Mucosa of stomach (tissue), 1 donor: ENCODE measurements around the gene ARIH2.

Source experiments
- H3K27me3 ChIP-seq: one replicate; pipeline ENCODE4 v1.7.0; 2013; ENCODE audit warnings: mild to moderate bottlenecking, low read length; ENCODE audit not compliant: control insufficient read depth, insufficient read depth
- H3K36me3 ChIP-seq: one replicate; pipeline ENCODE4 v1.7.0; 2013; ENCODE audit warnings: low read length; ENCODE audit not compliant: control insufficient read depth, insufficient read depth
- H3K4me1 ChIP-seq: one replicate; pipeline ENCODE4 v1.7.0; 2013; ENCODE audit warnings: mild to moderate bottlenecking, low read length; ENCODE audit not compliant: control insufficient read depth, insufficient read depth
- H3K4me3 ChIP-seq: one replicate; pipeline ENCODE4 v1.7.0; 2013; ENCODE audit warnings: low read length
- H3K9ac ChIP-seq: one replicate; pipeline ENCODE4 v1.7.0; 2013; ENCODE audit warnings: mild to moderate bottlenecking, low read length, moderate library complexity
- H3K9me3 ChIP-seq: one replicate; pipeline ENCODE4 v1.7.0; 2013; ENCODE audit warnings: mild to moderate bottlenecking, low read length, moderate library complexity; ENCODE audit not compliant: control insufficient read depth
- donor health status: Pancreatic carcinoma.

ARIH2 gene

GRCh38 chr3:48983096-48983495 lies 64.5 kb downstream of the ARIH2 start:
- Histone ChIP-seq H3K9ac (no peak overlapping the region), H3K27me3 (no peaks in the 10 kb centered on the region), H3K36me3 (peaks cover 13% of the 10 kb centered on the region), H3K4me3 (no peak overlapping the region), H3K4me1 (no peaks in the 10 kb centered on the region), H3K9me3 (no peaks in the 10 kb centered on the region)

- Histone ChIP-seq H3K27me3 (no peaks in the 10 kb centered on the region), H3K36me3 (peaks cover 13% of the 10 kb centered on the region), H3K4me3 (no peak overlapping the region), H3K9me3 (no peaks in the 10 kb centered on the region), H3K4me1 (peaks cover 9% of the 10 kb centered on the region), H3K9ac (no peak overlapping the region)
Measured at GRCh38 chr3:48984663-48985062, 66.0 kb downstream of the ARIH2 start.

- Histone ChIP-seq H3K4me1 (peaks cover 12% of the 10 kb centered on the region), H3K4me3 (no peak overlapping the region), H3K9me3 (no peaks in the 10 kb centered on the region), H3K36me3 (peaks cover 6% of the 10 kb centered on the region), H3K9ac (no peak overlapping the region), H3K27me3 (no peaks in the 10 kb centered on the region)
Measured at GRCh38 chr3:48985831-48986376, 67.3 kb downstream of the ARIH2 start.

- no peaks in the 10 kb centered on the region for H3K27me3 ChIP-seq
- H3K9me3 ChIP-seq: no peaks in the 10 kb centered on the region
- H3K4me3 ChIP-seq: peak overlapping the region; percentile 43
- peaks cover 20% of the 10 kb centered on the region for H3K4me1 ChIP-seq
- H3K36me3 ChIP-seq: no peaks in the 10 kb centered on the region
- peak overlapping the region; percentile 86 for H3K9ac ChIP-seq
Measured at GRCh38 chr3:48989126-48989795, 70.6 kb downstream of the ARIH2 start.

GRCh38 chr3:48989796-48990635 lies 71.4 kb downstream of the ARIH2 start, which contains the start of gene P4HTM:
Gene P4HTM, plus strand, starts transcription at chr3:48990241. Its CDS starts 16 bp downstream, at chr3:48990257.
- H3K27me3 ChIP-seq: no peaks in the 10 kb centered on the region
- peak within 1 kb of the TSS; percentile 86 for H3K9ac ChIP-seq
- peaks cover 20% of the 10 kb centered on the region for H3K4me1 ChIP-seq
- H3K4me3 ChIP-seq: peak within 1 kb of the TSS; percentile 43
- no peaks in the 10 kb centered on the region for H3K9me3 ChIP-seq
- no peaks in the 10 kb centered on the region for H3K36me3 ChIP-seq

- H3K4me1 ChIP-seq: peaks cover 20% of the 10 kb centered on the region
- no peaks in the 10 kb centered on the region for H3K27me3 ChIP-seq
- H3K9ac ChIP-seq: peak overlapping the region; percentile 86
- H3K4me3 ChIP-seq: peak overlapping the region; percentile 43
- no peaks in the 10 kb centered on the region for H3K36me3 ChIP-seq
- H3K9me3 ChIP-seq: no peaks in the 10 kb centered on the region
Measured at GRCh38 chr3:48990636-48991469, 72.2 kb downstream of the ARIH2 start.

GRCh38 chr3:48991851-48992545 lies 73.4 kb downstream of the ARIH2 start:
- peaks cover 20% of the 10 kb centered on the region for H3K4me1 ChIP-seq
- H3K36me3 ChIP-seq: no peaks in the 10 kb centered on the region
- H3K9ac ChIP-seq: peak overlapping the region; percentile 86
- no peaks in the 10 kb centered on the region for H3K9me3 ChIP-seq
- no peak overlapping the region for H3K4me3 ChIP-seq
- no peaks in the 10 kb centered on the region for H3K27me3 ChIP-seq

GRCh38 chr3:48993834-48994233 lies 75.2 kb downstream of the ARIH2 start:
- H3K4me1 ChIP-seq: peaks cover 19% of the 10 kb centered on the region

GRCh38 chr3:48996640-48997039 lies 78.0 kb downstream of the ARIH2 start:
- Histone ChIP-seq H3K4me3 (no peak overlapping the region), H3K4me1 (peaks cover 1% of the 10 kb centered on the region), H3K9ac (no peak overlapping the region), H3K27me3 (no peaks in the 10 kb centered on the region), H3K9me3 (no peaks in the 10 kb centered on the region), H3K36me3 (no peaks in the 10 kb centered on the region)

More at GRCh38 chr3:48993834-48994233, 75.2 kb downstream of the ARIH2 start:
- H3K4me3 ChIP-seq: no peak overlapping the region
- H3K36me3 ChIP-seq: no peaks in the 10 kb centered on the region
- H3K27me3 ChIP-seq: no peaks in the 10 kb centered on the region
- H3K9ac ChIP-seq: no peak overlapping the region
- H3K9me3 ChIP-seq: no peaks in the 10 kb centered on the region

- Histone ChIP-seq H3K9me3 (no peaks in the 10 kb centered on the region), H3K36me3 (no peaks in the 10 kb centered on the region), H3K9ac (peak overlapping the region; percentile 25), H3K4me1 (no peaks in the 10 kb centered on the region), H3K27me3 (no peaks in the 10 kb centered on the region), H3K4me3 (no peak overlapping the region)
Measured at GRCh38 chr3:48997102-48997635, 78.5 kb downstream of the ARIH2 start.
